K562 (cell line): Measurements from ENCODE around the gene KLF17. TPM values are rescaled to one million over a fixed set of nuclear protein-coding genes. Genes with fewer than 3 reads are reported as not detected.

Experiments
- ATAC-seq: fragments of 200-7000 bp; cut with Tn5 transposase; 3 replicates; pipeline ENCODE4 v1.9.1; 2020; ENCODE audit warnings: moderate library complexity
- BruUV-seq: library from RNA; stranded (reverse); fragments of 400-500 nt; replicated peaks from 2 replicates; lab custom pipeline; 2021; lab: Mats Ljungman, UMichigan
- CTCF ChIA-PET: fragments of 300-600 bp; formaldehyde crosslinking; extraction: SDS; loops from one replicate; lab custom pipeline; 2021; ENCODE audit warnings: low intra/inter-chr PET ratio; lab: Yijun Ruan, JAX
- POLR2A ChIA-PET: fragments of 300-600, 350-650 bp; sonication (Branson Sonifier 250); formaldehyde crosslinking; extraction: SDS; loops from one replicate; lab custom pipeline; 2021; ENCODE audit warnings: antibody characterized with exemption, inconsistent platforms; lab: Yijun Ruan, JAX
- DNase-seq, 4 experiments: peaks; one replicate each; pipeline versions ENCODE4 v3.0.0 to v3.0.0-alpha.2; 2011 to 2018; ENCODE audit warnings: low spot score in 3 of 4, mixed read lengths in 3 of 4; ENCODE audit errors: extremely low read depth in 1 of 4
- FAIRE-seq: peaks from 2 replicates; lab custom pipeline; 2011; peaks lifted over from hg19 to GRCh38; lab: Jason Lieb, UNC
- H2AFZ ChIP-seq: 2 replicates; pipeline ENCODE4 v1.6.0; 2011; ENCODE audit warnings: low read depth, low read length, control low read depth, inconsistent platforms
- H3K27ac ChIP-seq: fragments of 200-600 bp; 3 replicates; pipeline ENCODE4 v1.8.0; 2011; ENCODE audit warnings: low read depth, mild to moderate bottlenecking, control low read depth, inconsistent platforms, low read length, moderate library complexity, mixed read lengths; ENCODE audit errors: extremely low read depth
- H3K27me3 ChIP-seq, 2 experiments: fragments of 300-600 bp in 1 of 2; 2 replicates in 1 of 2; 3 replicates in 1 of 2; pipeline versions ENCODE4 v1.6.0 to v1.8.0; 2011; ENCODE audit warnings: inconsistent platforms in 2 of 2, low read length in 2 of 2, mild to moderate bottlenecking in 1 of 2, mixed read lengths in 1 of 2, moderate library complexity in 1 of 2; ENCODE audit not compliant: control insufficient read depth in 2 of 2, insufficient read depth in 2 of 2
- H3K36me3 ChIP-seq: fragments of 300-600 bp; 3 replicates; pipeline ENCODE4 v1.8.0; 2011; ENCODE audit warnings: mild to moderate bottlenecking, low read length, inconsistent platforms; ENCODE audit not compliant: control insufficient read depth, insufficient read depth
- H3K4me1 ChIP-seq, 2 experiments: fragments of 200-600 bp in 1 of 2; replicated peaks in 1 of 2; 2 replicates in 1 of 2; 3 replicates in 1 of 2; pipeline versions ENCODE4 v1.5.1 to v1.8.0; 2011; ENCODE audit warnings: inconsistent platforms in 2 of 2, low read length in 2 of 2, mild to moderate bottlenecking in 1 of 2, mixed read lengths in 1 of 2, moderate library complexity in 1 of 2; ENCODE audit not compliant: control insufficient read depth in 2 of 2, insufficient read depth in 2 of 2
- H3K4me2 ChIP-seq: 2 replicates; pipeline ENCODE4 v1.6.1; 2011; ENCODE audit warnings: low read length, control low read depth, inconsistent platforms, mixed read lengths; ENCODE audit not compliant: insufficient read depth
- H3K4me3 ChIP-seq: fragments of 200-600 bp; sonication (generic), shearing (Covaris generic); 2 replicates; pipeline ENCODE4 v1.5.1; 2016; ENCODE audit warnings: control low read depth, inconsistent platforms
- H3K79me2 ChIP-seq: fragments of 200-600 bp; 3 replicates; pipeline ENCODE4 v1.8.0; 2011; ENCODE audit warnings: low read length, inconsistent platforms; ENCODE audit not compliant: control insufficient read depth, insufficient read depth
- H3K9ac ChIP-seq, 2 experiments: 2 replicates each; pipeline versions ENCODE4 v1.6.0 to v1.6.1; 2011; ENCODE audit warnings: low read depth in 2 of 2, low read length in 2 of 2, control low read depth in 1 of 2, inconsistent platforms in 1 of 2, mild to moderate bottlenecking in 1 of 2, mixed read lengths in 1 of 2; ENCODE audit not compliant: insufficient read depth in 1 of 2
- H3K9me1 ChIP-seq: one replicate; pipeline ENCODE4 v1.6.0; 2011; ENCODE audit warnings: inconsistent platforms, mild to moderate bottlenecking, low read length, moderate library complexity; ENCODE audit not compliant: control insufficient read depth, insufficient read depth
- H3K9me3 ChIP-seq: replicated peaks from 2 replicates; pipeline ENCODE4 v1.5.1; 2011; ENCODE audit warnings: low read depth, low read length, inconsistent platforms; ENCODE audit not compliant: control insufficient read depth, insufficient read depth
- H4K20me1 ChIP-seq: replicated peaks from 2 replicates; pipeline ENCODE4 v1.6.1; 2011; ENCODE audit warnings: low read length, inconsistent platforms, mixed read lengths; ENCODE audit not compliant: control insufficient read depth, insufficient read depth
- EWSR1 ChIP-seq: fragments of 450-650 bp; IDR thresholded peaks from 2 replicates; pipeline ENCODE4 v1.6.1; 2018; ENCODE audit warnings: borderline replicate concordance, mild to moderate bottlenecking, low read depth, moderate library complexity; ENCODE audit not compliant: partially characterized antibody
- IRF2 ChIP-seq: sonication (generic); formaldehyde crosslinking; IDR thresholded peaks from 2 replicates; pipeline ENCODE4 v1.8.1; 2022; ENCODE audit warnings: mild to moderate bottlenecking, missing genetic modification reagents
- JUNB ChIP-seq: fragments of 450-650 bp; formaldehyde crosslinking; conservative IDR thresholded peaks from 2 replicates; pipeline ENCODE4 v1.4.0; 2020; ENCODE audit warnings: mild to moderate bottlenecking
- KLF10 ChIP-seq: fragments of 250-450 bp; sonication (Bioruptor Pico); IDR thresholded peaks from 2 replicates; pipeline ENCODE4 v1.6.1; 2021; ENCODE audit warnings: matching md5 sums
- NR2F6 ChIP-seq: fragments of 450-650 bp; formaldehyde crosslinking; IDR thresholded peaks from 2 replicates; pipeline ENCODE4 v1.4.0; 2020; ENCODE audit warnings: mild to moderate bottlenecking
- NR3C1 ChIP-seq: sonication (generic); formaldehyde crosslinking; IDR thresholded peaks from 2 replicates; pipeline ENCODE4 v1.8.1; 2022; ENCODE audit warnings: missing genetic modification reagents
- PHTF2 ChIP-seq: fragments of 250-450 bp; sonication (Bioruptor Pico); IDR thresholded peaks from 2 replicates; pipeline ENCODE4 v1.5.0; 2021; ENCODE audit warnings: mild to moderate bottlenecking
- PURB ChIP-seq: sonication (generic); formaldehyde crosslinking; IDR thresholded peaks from 2 replicates; pipeline ENCODE4 v1.9.0; 2021; ENCODE audit warnings: low read depth, mild to moderate bottlenecking, missing genetic modification reagents
- RAD21 ChIP-seq, 2 experiments: fragments of 250-450 bp in 1 of 2; fragments of 450-650 bp in 1 of 2; sonication (Bioruptor Pico) in 1 of 2; formaldehyde crosslinking in 1 of 2; IDR thresholded peaks in 1 of 2; conservative IDR thresholded peaks in 1 of 2; 2 replicates each; pipeline versions ENCODE4 v1.4.0 to v1.8.0; 2020 to 2022; ENCODE audit warnings: mild to moderate bottlenecking in 2 of 2, moderate library complexity in 1 of 2
- TBL1XR1 ChIP-seq, 2 experiments: IDR thresholded peaks; 2 replicates each; pipeline ENCODE4 v1.6.1; 2012; ENCODE audit warnings: improper control_type of control experiment in 2 of 2, low read length in 2 of 2, mild to moderate bottlenecking in 1 of 2
- ZNF121 ChIP-seq: sonication (generic); formaldehyde crosslinking; conservative IDR thresholded peaks from 2 replicates; pipeline ENCODE4 v1.8.0; 2022; ENCODE audit warnings: missing genetic modification reagents
- WGBS: fragments of 100-300 bp; shearing (Covaris generic); methylation state at CpG from one replicate; pipeline ENCODE4 v1.1.6; 2016; ENCODE audit warnings: low coverage, mixed read lengths; ENCODE audit not compliant: insufficient coverage; ENCODE audit errors: missing lambda C conversion rate; 5-methylcytosine and 5-hydroxymethylcytosine counted together
- in situ Hi-C: fragments of 300-500 bp; cut with MboI; formaldehyde crosslinking; loops from 4 replicates; pipeline ENCODE4 v1.15.0; 2018; ENCODE audit warnings: inconsistent platforms, mixed read lengths
- intact Hi-C: fragments of 100-400 bp; cut with micrococcal nuclease; formaldehyde crosslinking; loops from 2 replicates; pipeline ENCODE4 v1.14.2; 2022
- polyA plus RNA-seq, 8 experiments: library from polyadenylated mRNA; depleted of rRNA in 4 of 8; stranded (reverse) in 5 of 8; unstranded in 3 of 8; fragments of >200 nt; fragmentation: Nextera tagmentation in 2 of 8; fragmentation: Illumina TruSeq in 1 of 8; extraction: Ambion mirVana in 2 of 8; extraction: Trizol in 1 of 8; gene quantifications; 2 replicates each; pipeline versions ENCODE4 v1.2.1 to v1.2.3, GENCODE V29; 2011 to 2014; ENCODE audit warnings: inconsistent platforms in 1 of 8, missing spikeins in 1 of 8
- total RNA-seq, 7 experiments: library from RNA; depleted of rRNA in 6 of 7; stranded (reverse); fragments of >200 nt in 6 of 7; fragmentation: Illumina TruSeq in 2 of 7; extraction: Trizol in 2 of 7; gene quantifications; 2 replicates each; pipeline versions ENCODE4 v1.2.1 to v1.2.3, GENCODE V29; 2011 to 2021; ENCODE audit warnings: low replicate concordance in 1 of 7

KLF17 gene
- total and polyA plus RNA-seq, 9 of the 15 experiments (the other 6 are each of a cell fraction or from before 2014, with no cell fraction given) = 0.01 to 0.24 (median 0.13) TPM; not detected in 6

- no peak for TF ChIP-seq NR3C1 (CRISPR knock-in tag)
- no peak for TF ChIP-seq EWSR1
- no peak for TF ChIP-seq ZNF121 (CRISPR knock-in tag)
- no peak for TF ChIP-seq PURB (CRISPR knock-in tag)
- TF ChIP-seq JUNB (CRISPR knock-in tag) = no peak
- no peak for TF ChIP-seq TBL1XR1 (IDR thresholded peaks at IDR 0.05; ENCODE audit: low read length in 2 of 2)
- TF ChIP-seq IRF2 (CRISPR knock-in tag) = no peak
Measured at GRCh38 chr1:44151332-44151731, 32.7 kb downstream of the KLF17 start (continued).

- 0% methylated on average over 1 of the region's 1 CpG for WGBS
- no peak for ATAC-seq
- Histone ChIP-seq H3K79me2 (no peaks in the 10 kb centered on the region), H3K9ac (no peak overlapping the region), H3K27me3 (peaks cover 26 to 32% of the 10 kb centered on the region in 2 experiments), H3K9me3 (no peaks in the 10 kb centered on the region), H3K4me1 (no peaks in the 10 kb centered on the region), H3K9me1 (no peaks in the 10 kb centered on the region), H2AFZ (no peak overlapping the region), H3K27ac (no peak overlapping the region), H4K20me1 (no peaks in the 10 kb centered on the region), H3K4me3 (no peak overlapping the region), H3K4me2 (no peak overlapping the region), H3K36me3 (no peaks in the 10 kb centered on the region)
- no peak for FAIRE-seq
- intact Hi-C loops (no loop called here), in situ Hi-C loops (no loop called here)
- BruUV-seq = no TSS peak
- TF ChIP-seq NR2F6 (CRISPR knock-in tag) (no peak), RAD21 (CRISPR knock-in tag; conservative IDR thresholded peaks at IDR 0.05 in 1 of 2, IDR thresholded peaks at IDR 0.05 in 1 of 2) (no peak), KLF10 (CRISPR knock-in tag) (no peak), PHTF2 (CRISPR knock-in tag) (no peak)
- ChIA-PET POLR2A (no interaction called here), CTCF (interaction anchor here (0.6 kb wide), 1 partner anchor 1959 kb away, joined by 4 read pairs; no protein-coding TSS in a partner anchor)
- no peak for DNase-seq
Measured at GRCh38 chr1:44151808-44152207, 33.2 kb downstream of the KLF17 start.
